ENCODE measurements around the gene NUP155. TPM values are rescaled to one million over a fixed set of nuclear protein-coding genes. Genes with fewer than 3 reads are reported as not detected.
"Not testable (repeated sequence)": the region's sequence is repeated elsewhere in the genome, so short reads cannot be mapped to it uniquely, and the experiment has no call there.

NUP155 gene
- total RNA-seq, 1 donor from 2014 or later: 42.3 TPM

GRCh38 chr5:37304888-37305287, 66.0 kb downstream of the NUP155 start:
- peaks cover 25 to 75% (median 59%) of the 10 kb centered on the region in 3 donors for H3K36me3 ChIP-seq (ENCODE audit: control insufficient read depth in 3 of 3, insufficient read depth in 3 of 3, low read length in 3 of 3)
- no peaks in the 10 kb centered on the region for H3K9me3 ChIP-seq (ENCODE audit: control insufficient read depth in 3 of 3, low read length in 3 of 3)
- H3K27ac ChIP-seq (ENCODE audit: low read depth, low read length): no peak overlapping the region
- H3K4me1 ChIP-seq (ENCODE audit: control insufficient read depth in 3 of 3, insufficient read depth in 3 of 3, low read length in 3 of 3): no peaks in the 10 kb centered on the region
- H3K27me3 ChIP-seq (ENCODE audit: control insufficient read depth in 3 of 3, insufficient read depth in 3 of 3, low read length in 3 of 3): no peaks in the 10 kb centered on the region
- no peak overlapping the region for H3K9ac ChIP-seq (ENCODE audit: low read depth in 1 of 3, low read length in 3 of 3)
- H3K4me3 ChIP-seq (ENCODE audit: low read length in 3 of 3): no peak overlapping the region

DNA sequence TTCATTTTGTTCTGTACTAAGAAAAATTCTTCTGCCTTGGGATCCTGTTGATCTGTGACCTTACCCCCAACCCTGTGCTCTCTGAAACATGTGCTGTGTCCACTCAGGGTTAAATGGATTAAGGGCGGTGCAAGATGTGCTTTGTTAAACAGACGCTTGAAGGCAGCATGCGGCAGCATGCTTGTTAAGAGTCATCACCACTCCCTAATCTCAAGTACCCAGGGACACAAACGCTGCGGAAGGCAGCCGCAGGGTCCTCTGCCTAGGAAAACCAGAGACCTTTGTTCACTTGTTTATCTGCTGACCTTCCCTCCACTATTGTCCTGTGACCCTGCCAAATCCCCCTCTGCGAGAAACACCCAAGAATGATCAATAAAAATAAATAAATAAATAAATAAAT, 74.6 kb downstream of the NUP155 start:
- H3K9me3 ChIP-seq (ENCODE audit: control insufficient read depth in 3 of 3, low read length in 3 of 3); H3K27ac ChIP-seq (ENCODE audit: low read depth, low read length); H3K4me1 ChIP-seq (ENCODE audit: control insufficient read depth in 3 of 3, insufficient read depth in 3 of 3, low read length in 3 of 3); H3K4me3 ChIP-seq (ENCODE audit: low read length in 3 of 3); H3K9ac ChIP-seq (ENCODE audit: low read depth in 1 of 3, low read length in 3 of 3); H3K27me3 ChIP-seq (ENCODE audit: control insufficient read depth in 3 of 3, insufficient read depth in 3 of 3, low read length in 3 of 3): not testable (repeated sequence)
- H3K36me3 ChIP-seq (ENCODE audit: control insufficient read depth in 3 of 3, insufficient read depth in 3 of 3, low read length in 3 of 3): peaks cover 15 to 40% (median 38%) of the 10 kb centered on the region in 3 donors

DNA sequence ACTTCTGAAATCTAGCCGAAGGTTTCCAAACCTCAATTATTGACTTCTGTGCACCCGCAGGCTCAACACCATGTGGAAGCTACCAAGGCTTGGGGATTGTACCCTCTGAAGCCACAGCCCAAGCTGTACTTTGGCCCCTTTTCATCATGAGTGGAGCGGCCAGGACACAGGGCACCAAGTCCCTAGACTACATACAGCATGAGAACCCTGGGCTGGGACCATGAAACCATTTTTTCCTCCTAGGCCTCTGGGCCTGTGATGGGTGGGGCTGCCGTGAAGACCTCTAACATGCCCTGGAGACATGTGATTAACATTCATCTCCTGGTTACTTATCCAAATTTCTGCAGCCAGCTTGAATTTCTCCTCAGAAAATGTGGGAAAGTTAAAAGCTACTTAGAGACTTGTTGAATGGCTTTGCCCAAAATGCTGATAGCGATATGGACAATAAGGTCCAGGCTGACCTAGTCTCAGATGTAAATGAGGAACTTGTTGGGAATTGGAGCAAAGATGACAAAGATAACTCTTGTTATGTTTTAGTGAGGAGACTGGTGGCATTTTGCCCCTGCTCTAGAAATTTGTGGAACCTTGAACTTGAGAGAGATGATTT, 87.6 kb downstream of the NUP155 start:
- H3K27ac ChIP-seq (ENCODE audit: low read depth, low read length): no peak overlapping the region
- H3K9ac ChIP-seq (ENCODE audit: low read depth in 1 of 3, low read length in 3 of 3): no peak overlapping the region
- H3K4me1 ChIP-seq (ENCODE audit: control insufficient read depth in 3 of 3, insufficient read depth in 3 of 3, low read length in 3 of 3): no peaks in the 10 kb centered on the region
- H3K4me3 ChIP-seq (ENCODE audit: low read length in 3 of 3): no peak overlapping the region
- no peaks in the 10 kb centered on the region for H3K36me3 ChIP-seq (ENCODE audit: control insufficient read depth in 3 of 3, insufficient read depth in 3 of 3, low read length in 3 of 3)
- no peaks in the 10 kb centered on the region for H3K9me3 ChIP-seq (ENCODE audit: control insufficient read depth in 3 of 3, low read length in 3 of 3)
- H3K27me3 ChIP-seq (ENCODE audit: control insufficient read depth in 3 of 3, insufficient read depth in 3 of 3, low read length in 3 of 3): no peaks in the 10 kb centered on the region

DNA sequence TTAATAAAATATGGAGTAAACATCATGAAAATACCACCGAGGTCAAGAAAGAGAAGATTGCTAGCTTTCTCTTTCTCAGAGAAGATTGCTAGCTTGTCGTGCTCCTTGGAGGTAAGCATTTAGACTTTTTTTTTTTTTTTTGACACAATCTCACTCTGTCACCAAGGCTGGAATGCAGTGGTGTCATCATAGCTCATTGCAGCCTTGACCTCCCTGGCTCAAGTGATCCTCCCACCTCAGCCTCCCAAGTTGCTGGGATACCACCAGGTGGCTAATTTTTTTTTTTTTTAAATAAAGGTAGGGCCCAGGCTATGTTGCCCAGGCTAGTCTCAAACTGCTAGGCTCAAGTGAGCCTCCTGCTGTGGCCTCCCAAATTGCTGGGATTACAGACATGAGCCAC, 95.4 kb downstream of the NUP155 start:
- Histone ChIP-seq H3K27ac (ENCODE audit: low read depth, low read length) (no peak overlapping the region), H3K9me3 (ENCODE audit: control insufficient read depth in 3 of 3, low read length in 3 of 3) (no peaks in the 10 kb centered on the region), H3K36me3 (ENCODE audit: control insufficient read depth in 3 of 3, insufficient read depth in 3 of 3, low read length in 3 of 3) (no peaks in the 10 kb centered on the region), H3K4me1 (ENCODE audit: control insufficient read depth in 3 of 3, insufficient read depth in 3 of 3, low read length in 3 of 3) (no peaks in the 10 kb centered on the region), H3K9ac (ENCODE audit: low read depth in 1 of 3, low read length in 3 of 3) (no peak overlapping the region), H3K27me3 (ENCODE audit: control insufficient read depth in 3 of 3, insufficient read depth in 3 of 3, low read length in 3 of 3) (no peaks in the 10 kb centered on the region), H3K4me3 (ENCODE audit: low read length in 3 of 3) (no peak overlapping the region)

DNA sequence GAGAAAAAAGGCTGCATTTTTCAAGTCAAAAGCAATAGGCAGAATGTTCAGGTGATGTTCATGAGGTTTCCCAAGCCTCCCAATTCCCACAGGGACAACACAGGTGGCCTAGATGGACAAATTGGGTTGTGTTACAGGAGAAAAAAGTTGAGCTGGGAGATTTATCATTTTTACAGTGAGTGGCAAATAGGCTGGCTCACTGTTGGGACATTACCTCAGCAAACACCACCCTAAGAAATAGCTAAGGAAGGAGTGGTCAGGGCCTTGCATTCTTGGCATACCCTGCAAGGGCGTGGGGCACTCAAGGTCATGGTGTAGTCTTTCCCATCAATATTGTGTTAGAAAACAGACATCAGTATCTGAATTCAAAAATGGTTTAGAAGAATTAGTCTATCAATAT, 98.4 kb downstream of the NUP155 start:
- H3K4me3 ChIP-seq (ENCODE audit: low read length in 3 of 3): no peak overlapping the region
- H3K36me3 ChIP-seq (ENCODE audit: control insufficient read depth in 3 of 3, insufficient read depth in 3 of 3, low read length in 3 of 3): no peaks in the 10 kb centered on the region
- no peaks in the 10 kb centered on the region for H3K27me3 ChIP-seq (ENCODE audit: control insufficient read depth in 3 of 3, insufficient read depth in 3 of 3, low read length in 3 of 3)
- H3K9me3 ChIP-seq (ENCODE audit: control insufficient read depth in 3 of 3, low read length in 3 of 3): peaks cover 0 to 2% (median 0%) of the 10 kb centered on the region in 3 donors
- H3K4me1 ChIP-seq (ENCODE audit: control insufficient read depth in 3 of 3, insufficient read depth in 3 of 3, low read length in 3 of 3): no peaks in the 10 kb centered on the region
- no peak overlapping the region for H3K9ac ChIP-seq (ENCODE audit: low read depth in 1 of 3, low read length in 3 of 3)
- H3K27ac ChIP-seq (ENCODE audit: low read depth, low read length): no peak overlapping the region

- H3K36me3 ChIP-seq (ENCODE audit: control insufficient read depth in 3 of 3, insufficient read depth in 3 of 3, low read length in 3 of 3); H3K4me3 ChIP-seq (ENCODE audit: low read length in 3 of 3); H3K27me3 ChIP-seq (ENCODE audit: control insufficient read depth in 3 of 3, insufficient read depth in 3 of 3, low read length in 3 of 3); H3K9me3 ChIP-seq (ENCODE audit: control insufficient read depth in 3 of 3, low read length in 3 of 3); H3K27ac ChIP-seq (ENCODE audit: low read depth, low read length); H3K4me1 ChIP-seq (ENCODE audit: control insufficient read depth in 3 of 3, insufficient read depth in 3 of 3, low read length in 3 of 3); H3K9ac ChIP-seq (ENCODE audit: low read depth in 1 of 3, low read length in 3 of 3): not testable (repeated sequence)
These were observed 102.8 kb downstream of the NUP155 start for GRCh38 chr5:37268100-37268499.

DNA sequence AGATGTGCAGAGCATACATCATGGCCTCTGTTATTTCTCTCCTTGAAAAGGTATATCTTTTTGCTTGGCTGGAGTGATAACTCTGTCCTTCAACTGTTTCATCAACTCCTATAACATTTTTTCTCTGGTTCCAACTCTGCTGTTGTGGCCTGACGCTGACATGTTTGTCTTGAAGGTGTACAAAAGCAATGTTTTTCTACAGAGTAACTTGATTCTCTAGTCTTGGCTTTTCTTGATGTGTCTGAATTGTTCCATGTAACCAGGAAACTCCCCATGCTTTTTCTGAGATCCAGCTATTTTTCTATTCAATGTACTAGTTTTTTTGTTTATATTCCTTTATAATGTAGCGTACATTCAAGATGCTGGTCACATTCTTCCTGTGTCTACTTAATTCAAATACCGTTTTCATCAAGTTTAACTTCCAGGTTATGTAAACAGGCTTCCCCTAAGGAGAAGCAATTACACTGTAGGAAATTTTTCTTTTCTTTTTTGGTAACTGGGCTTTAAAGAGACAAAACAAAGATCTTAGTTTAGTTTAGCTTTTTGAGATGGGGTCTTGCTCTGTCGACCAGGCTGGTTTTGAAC, 115.0 kb downstream of the NUP155 start:
- H3K4me3 ChIP-seq (ENCODE audit: low read length in 3 of 3): no peak overlapping the region
- no peaks in the 10 kb centered on the region for H3K4me1 ChIP-seq (ENCODE audit: control insufficient read depth in 3 of 3, insufficient read depth in 3 of 3, low read length in 3 of 3)
- H3K27ac ChIP-seq (ENCODE audit: low read depth, low read length): no peak overlapping the region
- no peak overlapping the region for H3K9ac ChIP-seq (ENCODE audit: low read depth in 1 of 3, low read length in 3 of 3)
- no peaks in the 10 kb centered on the region for H3K36me3 ChIP-seq (ENCODE audit: control insufficient read depth in 3 of 3, insufficient read depth in 3 of 3, low read length in 3 of 3)
- H3K9me3 ChIP-seq (ENCODE audit: control insufficient read depth in 3 of 3, low read length in 3 of 3): no peaks in the 10 kb centered on the region
- H3K27me3 ChIP-seq (ENCODE audit: control insufficient read depth in 3 of 3, insufficient read depth in 3 of 3, low read length in 3 of 3): no peaks in the 10 kb centered on the region

GRCh38 chr5:37254581-37254980, 116.3 kb downstream of the NUP155 start:
- no peak overlapping the region for H3K9ac ChIP-seq (ENCODE audit: low read depth in 1 of 3, low read length in 3 of 3)
- no peaks in the 10 kb centered on the region for H3K36me3 ChIP-seq (ENCODE audit: control insufficient read depth in 3 of 3, insufficient read depth in 3 of 3, low read length in 3 of 3)
- H3K4me1 ChIP-seq (ENCODE audit: control insufficient read depth in 3 of 3, insufficient read depth in 3 of 3, low read length in 3 of 3): peaks cover 0 to 4% (median 4%) of the 10 kb centered on the region in 3 donors
- no peak overlapping the region for H3K27ac ChIP-seq (ENCODE audit: low read depth, low read length)
- H3K27me3 ChIP-seq (ENCODE audit: control insufficient read depth in 3 of 3, insufficient read depth in 3 of 3, low read length in 3 of 3): no peaks in the 10 kb centered on the region
- H3K4me3 ChIP-seq (ENCODE audit: low read length in 3 of 3): no peak overlapping the region
- H3K9me3 ChIP-seq (ENCODE audit: control insufficient read depth in 3 of 3, low read length in 3 of 3): no peaks in the 10 kb centered on the region

GRCh38 chr5:37251665-37252064, 119.2 kb downstream of the NUP155 start:
- no peak overlapping the region for H3K9ac ChIP-seq (ENCODE audit: low read depth in 1 of 3, low read length in 3 of 3)
- H3K36me3 ChIP-seq (ENCODE audit: control insufficient read depth in 3 of 3, insufficient read depth in 3 of 3, low read length in 3 of 3): no peaks in the 10 kb centered on the region

DNA sequence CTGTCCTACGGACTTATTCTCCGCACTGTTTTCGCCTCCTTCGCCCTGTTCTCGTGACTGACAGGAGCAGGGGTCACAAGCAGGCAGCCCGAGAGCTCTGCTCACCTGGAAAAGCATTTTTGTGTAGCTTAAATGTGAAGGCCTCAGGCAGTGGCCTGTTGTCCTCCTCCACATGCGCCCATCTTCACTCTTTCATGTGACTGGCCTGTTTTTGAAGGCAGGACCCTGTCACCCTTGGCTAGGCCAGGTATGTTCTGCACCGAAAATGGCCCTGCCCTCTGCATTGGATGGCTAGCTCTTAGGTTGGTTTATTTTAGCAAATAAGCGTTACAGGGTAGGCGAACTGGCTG, 121.1 kb downstream of the NUP155 start:
- Histone ChIP-seq H3K27ac (ENCODE audit: low read depth, low read length) (peak overlapping the region; percentile 97), H3K27me3 (ENCODE audit: control insufficient read depth in 3 of 3, insufficient read depth in 3 of 3, low read length in 3 of 3) (no peaks in the 10 kb centered on the region), H3K9me3 (ENCODE audit: control insufficient read depth in 3 of 3, low read length in 3 of 3) (no peaks in the 10 kb centered on the region), H3K4me3 (ENCODE audit: low read length in 3 of 3) (peak overlapping the region; percentile 88 to 93 (median 92)), H3K9ac (ENCODE audit: low read depth in 1 of 3, low read length in 3 of 3) (peak overlapping the region; percentile 96 to 99 (median 97)), H3K36me3 (ENCODE audit: control insufficient read depth in 3 of 3, insufficient read depth in 3 of 3, low read length in 3 of 3) (no peaks in the 10 kb centered on the region), H3K4me1 (ENCODE audit: control insufficient read depth in 3 of 3, insufficient read depth in 3 of 3, low read length in 3 of 3) (peaks cover 8 to 10% (median 9%) of the 10 kb centered on the region in 3 donors)

More at GRCh38 chr5:37251665-37252064, 119.2 kb downstream of the NUP155 start:
- no peak overlapping the region for H3K4me3 ChIP-seq (ENCODE audit: low read length in 3 of 3)
- H3K27me3 ChIP-seq (ENCODE audit: control insufficient read depth in 3 of 3, insufficient read depth in 3 of 3, low read length in 3 of 3): no peaks in the 10 kb centered on the region
- H3K4me1 ChIP-seq (ENCODE audit: control insufficient read depth in 3 of 3, insufficient read depth in 3 of 3, low read length in 3 of 3): peaks cover 8 to 10% (median 9%) of the 10 kb centered on the region in 3 donors
- H3K9me3 ChIP-seq (ENCODE audit: control insufficient read depth in 3 of 3, low read length in 3 of 3): no peaks in the 10 kb centered on the region
- H3K27ac ChIP-seq (ENCODE audit: low read depth, low read length): no peak overlapping the region

All from skeletal muscle tissue (tissue), 4 donors.